LHCN-M2 (cell line): ENCODE data around the gene ZNF780A. TPM values are rescaled to one million over a fixed set of nuclear protein-coding genes. Genes with fewer than 3 reads are reported as not detected.
"Not testable (repeated sequence)": the region's sequence is repeated elsewhere in the genome, so short reads cannot be mapped to it uniquely, and the experiment has no call there.

Experiments
- DNase-seq: peaks from one replicate; pipeline ENCODE4 v3.0.0-alpha.2; 2012; ENCODE audit warnings: low read depth
- polyA plus RNA-seq: library from polyadenylated mRNA; unstranded; fragments of >200 nt; gene quantifications from one replicate; pipeline ENCODE4 v1.2.1, GENCODE V29; 2012; ENCODE audit warnings: missing spikeins
- total RNA-seq: library from RNA; depleted of rRNA; stranded (reverse); fragments of >200 nt; gene quantifications from 2 replicates; pipeline ENCODE4 v1.2.3, GENCODE V29; 2014; rRNA removed

ZNF780A gene
- 11.3 and 15.6 TPM in 2 replicates for total RNA-seq
- 4.4 TPM for polyA plus RNA-seq

DNA sequence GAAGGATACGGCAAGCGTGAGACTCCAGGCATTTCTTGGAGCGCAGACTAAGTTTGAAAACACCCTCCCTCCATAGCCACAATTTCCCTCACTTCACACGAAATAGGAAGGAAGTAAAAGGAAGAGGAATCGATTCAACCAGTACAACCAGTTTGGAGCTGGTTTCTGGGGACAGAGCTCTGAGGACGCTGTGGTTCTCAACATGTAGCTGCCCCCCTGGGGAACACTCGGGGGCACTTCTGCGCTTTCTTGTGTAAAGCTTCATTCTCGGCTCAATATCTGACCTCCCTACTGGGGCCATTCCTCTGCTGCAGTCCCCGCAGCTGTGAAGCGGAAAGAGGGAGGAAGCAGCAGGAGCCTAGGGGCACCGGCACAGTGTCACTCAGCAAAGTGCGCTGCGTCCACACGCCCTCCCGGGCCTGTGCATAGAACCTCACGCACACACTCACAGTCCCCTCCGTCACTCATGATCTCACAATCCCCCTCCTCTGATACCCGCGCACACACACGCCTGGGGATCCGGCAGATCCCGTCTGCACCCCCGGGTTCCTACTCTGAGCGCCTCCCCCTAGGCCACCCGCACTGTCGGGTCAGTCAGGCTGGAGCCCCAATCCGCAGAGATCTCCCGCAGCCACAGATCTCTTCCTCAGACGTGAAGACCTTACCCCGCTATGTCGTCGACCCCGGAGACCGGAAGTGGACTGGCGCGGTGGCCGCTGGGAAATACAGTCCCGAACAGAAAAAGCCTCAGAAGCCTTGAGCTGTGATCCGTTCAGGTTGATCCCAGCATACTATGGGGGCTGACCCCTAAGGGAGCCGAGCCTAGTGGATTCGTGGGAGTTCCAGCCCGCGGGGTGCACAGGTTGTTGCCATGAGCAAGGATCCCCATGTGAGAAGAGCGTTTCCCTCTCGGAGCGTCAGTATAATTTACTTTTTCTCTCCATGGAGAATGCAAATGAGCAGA, at the start of gene ZNF780A:
TSS of gene ZNF780A (minus strand) at position 703 of the 964 bp plus-strand sequence. CDS start 6,190 bp downstream, outside the sequence.
- DNase-seq: peak; percentile 67

DNA sequence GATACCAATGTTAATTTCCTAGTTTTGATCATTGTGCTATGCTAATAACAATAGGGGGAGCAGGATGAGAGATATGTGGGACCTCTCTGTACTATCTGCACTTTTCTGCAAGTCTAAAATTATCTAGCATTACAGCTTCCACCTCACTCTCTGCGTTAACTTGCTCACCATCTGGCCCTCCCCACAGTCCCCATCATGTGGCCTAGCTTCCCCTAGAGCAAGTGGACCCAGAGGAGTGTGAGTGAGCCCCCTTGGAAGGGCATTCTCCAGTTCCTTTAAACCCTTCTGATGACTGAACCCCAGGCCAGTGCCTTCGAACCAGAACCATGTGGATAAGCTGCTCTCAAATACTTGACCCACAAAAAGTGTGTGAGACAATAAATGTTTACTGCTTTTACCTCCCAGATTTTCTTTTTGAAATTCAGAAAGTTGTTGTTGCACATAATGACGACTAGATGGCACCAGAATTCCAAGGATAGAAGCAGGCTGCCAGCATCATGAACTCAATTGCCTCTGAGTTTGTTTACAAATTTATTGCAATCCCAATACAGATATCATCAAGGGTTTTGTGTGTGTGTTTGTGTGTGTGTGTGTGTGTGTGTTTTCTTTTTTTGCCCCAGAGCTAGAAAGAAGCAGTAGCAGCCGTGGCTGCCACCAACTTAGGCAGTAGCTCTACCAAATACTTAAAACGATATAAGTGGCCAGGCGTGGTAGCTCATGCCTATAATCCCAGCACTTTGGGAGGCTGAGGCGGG, 49.0 kb upstream of the ZNF780A start:
- DNase-seq: peak; percentile 41

GRCh38 chr19:40136818-40137217, 46.1 kb upstream of the ZNF780A start:
- no peak for DNase-seq

- DNase-seq: no peak
Observed at GRCh38 chr19:40134866-40135265, 44.1 kb upstream of the ZNF780A start.

DNA sequence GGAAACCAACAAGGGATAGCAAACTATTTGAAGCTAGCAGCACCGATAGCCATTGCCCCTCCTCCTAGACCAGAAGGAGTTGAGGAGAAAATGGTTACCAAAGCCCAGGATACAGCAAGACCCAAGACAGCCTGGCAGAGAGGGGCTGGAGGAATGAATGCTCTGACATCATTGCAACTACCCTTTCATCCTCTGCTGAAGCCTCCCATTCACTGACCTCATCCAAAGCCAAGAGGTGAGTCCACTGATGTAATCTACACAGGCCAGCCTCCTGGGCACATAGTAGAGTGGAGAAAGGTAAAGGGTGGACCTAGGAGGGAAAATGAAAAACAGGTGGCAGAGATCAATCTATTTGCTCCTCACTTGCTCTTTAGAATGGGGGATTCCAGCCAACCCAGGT, 42.7 kb upstream of the ZNF780A start:
- no peak for DNase-seq

GRCh38 chr19:40130013-40130412, 39.3 kb upstream of the ZNF780A start:
- no peak for DNase-seq

GRCh38 chr19:40129425-40129824, 38.7 kb upstream of the ZNF780A start:
- no peak for DNase-seq

- DNase-seq: no peak
Observed at GRCh38 chr19:40128991-40129390, 38.2 kb upstream of the ZNF780A start.

GRCh38 chr19:40119380-40119779, 28.6 kb upstream of the ZNF780A start:
- no peak for DNase-seq

GRCh38 chr19:40118638-40119037, 27.9 kb upstream of the ZNF780A start:
- DNase-seq: not testable (repeated sequence)

DNA sequence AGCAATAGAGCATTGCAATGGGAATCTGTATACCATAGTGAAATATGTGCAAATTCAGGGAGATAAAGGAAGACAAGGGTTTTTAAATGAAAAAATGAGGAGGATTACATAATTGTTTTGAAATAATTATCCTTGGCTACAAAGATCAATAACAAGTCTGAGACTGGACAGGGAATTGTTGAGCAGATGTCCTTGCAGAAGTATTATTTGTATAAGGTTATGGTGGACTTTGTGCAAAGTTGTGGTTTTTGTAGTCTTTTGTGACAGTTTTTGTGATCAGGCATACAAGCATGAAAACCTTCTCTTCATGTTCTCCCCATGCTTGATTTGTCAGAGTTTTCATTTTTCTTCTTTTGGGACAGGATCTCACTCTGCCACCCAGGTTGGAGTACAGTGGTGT, 25.3 kb upstream of the ZNF780A start:
- DNase-seq: no peak

DNA sequence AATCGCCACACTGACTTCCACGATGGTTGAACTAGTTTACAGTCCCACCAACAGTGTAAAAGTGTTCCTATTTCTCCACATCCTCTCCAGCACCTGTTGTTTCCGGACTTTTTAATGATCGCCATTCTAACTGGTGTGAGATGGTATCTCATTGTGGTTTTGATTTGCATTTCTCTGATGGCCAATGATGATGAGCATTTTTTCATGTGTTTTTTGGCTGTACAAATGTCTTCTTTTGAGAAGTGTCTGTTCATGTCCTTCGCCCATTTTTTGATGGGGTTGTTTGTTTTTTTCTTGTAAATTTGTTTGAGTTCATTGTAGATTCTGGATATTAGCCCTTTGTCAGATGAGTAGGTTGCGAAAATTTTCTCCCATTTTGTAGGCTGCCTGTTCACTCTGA, 23.4 kb upstream of the ZNF780A start:
- not testable (repeated sequence) for DNase-seq

GRCh38 chr19:40112271-40112670, 21.5 kb upstream of the ZNF780A start:
- DNase-seq: not testable (repeated sequence)

GRCh38 chr19:40110570-40110969, 19.8 kb upstream of the ZNF780A start:
- DNase-seq: no peak

GRCh38 chr19:40104754-40105153, 14.0 kb upstream of the ZNF780A start:
- no peak for DNase-seq

- no peak for DNase-seq
Observed at GRCh38 chr19:40103600-40103999, 12.9 kb upstream of the ZNF780A start.

DNA sequence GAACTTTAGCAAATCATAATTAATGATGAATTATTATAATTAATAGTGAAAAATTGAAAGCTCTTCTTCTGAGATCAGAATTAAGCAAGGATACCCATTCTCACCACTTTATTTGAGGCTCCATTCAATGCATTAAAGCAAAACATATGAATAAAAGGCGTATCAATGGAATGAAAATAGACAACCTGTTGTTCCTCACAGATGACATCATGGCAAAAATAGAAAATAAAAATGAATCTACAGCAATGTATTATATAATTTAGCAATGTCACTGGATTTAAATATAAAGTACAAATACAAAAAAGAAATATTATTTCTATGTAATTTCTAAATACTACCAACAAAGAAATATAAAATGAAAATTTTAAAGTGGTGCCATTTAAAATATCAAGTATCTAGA, 11.1 kb upstream of the ZNF780A start:
- no peak for DNase-seq

DNA sequence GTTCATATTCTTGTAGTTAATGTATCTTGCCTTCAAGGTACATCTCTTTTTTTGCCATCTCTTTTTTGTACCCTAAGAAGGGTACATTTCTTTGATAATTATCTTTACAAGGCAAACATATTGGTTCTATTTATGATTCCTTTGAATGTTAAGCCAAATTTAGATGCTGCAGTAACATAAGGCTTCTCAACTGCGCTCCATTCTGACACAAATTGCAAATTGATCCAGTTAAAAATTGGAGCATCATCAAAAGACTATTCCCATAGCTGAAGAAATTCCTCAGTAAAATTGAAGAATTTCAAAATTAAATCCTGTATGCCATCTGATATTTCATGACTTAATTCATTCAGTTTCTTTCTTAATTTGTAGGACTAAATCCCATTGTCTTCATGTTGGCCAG, 2.7 kb upstream of the ZNF780A start:
- no peak for DNase-seq

GRCh38 chr19:40091205-40092129, 724 bp upstream of the ZNF780A start:
- DNase-seq: no peak

GRCh38 chr19:40089462-40089861, 1.3 kb downstream of the ZNF780A start:
- peak; percentile 25 for DNase-seq

- no peak for DNase-seq
Observed at GRCh38 chr19:40088299-40089047, 2.3 kb downstream of the ZNF780A start.
